A549 (cell line): Measurements from ENCODE around the gene ZSCAN12. TPM values are rescaled to one million over a fixed set of nuclear protein-coding genes. Genes with fewer than 3 reads are reported as not detected.

ENCODE experiments used
- ATAC-seq, 2 experiments: fragments of 200-7000 bp in 1 of 2; fragments of >200 bp in 1 of 2; cut with Nextera tagmentation in 1 of 2; cut with Tn5 transposase in 1 of 2; 3 replicates each; pipeline versions ENCODE4 v1.8.0 to v1.9.1; 2018 to 2020; ENCODE audit warnings: mild to moderate bottlenecking in 1 of 2, moderate library complexity in 1 of 2
- CTCF ChIA-PET: fragments of 300-600 bp; sonication (Branson Sonifier 250); formaldehyde crosslinking; extraction: SDS; loops from one replicate; lab custom pipeline; 2021; ENCODE audit warnings: antibody characterized with exemption, inconsistent platforms; lab: Yijun Ruan, JAX
- POLR2A ChIA-PET: fragments of 350-600 bp; formaldehyde crosslinking; extraction: SDS; loops from one replicate; lab custom pipeline; 2021; ENCODE audit warnings: antibody characterized with exemption, inconsistent platforms; lab: Yijun Ruan, JAX
- DNase-seq, 2 experiments: peaks; one replicate each; pipeline versions ENCODE4 v3.0.0 to v3.0.0-alpha.2; 2011 to 2016; ENCODE audit warnings: low read depth in 1 of 2, low spot score in 1 of 2
- FAIRE-seq: peaks from 2 replicates; lab custom pipeline; 2011; peaks lifted over from hg19 to GRCh38; lab: Jason Lieb, UNC
- H3K27ac ChIP-seq, 2 experiments: fragments of >200 bp; sonication (Bioruptor Twin); formaldehyde crosslinking; 3 replicates each; pipeline ENCODE4 v1.5.1; 2016 to 2017
- H3K4me1 ChIP-seq: fragments of >200 bp; sonication (Bioruptor Twin); formaldehyde crosslinking; 3 replicates; pipeline ENCODE4 v1.6.1; 2016
- H3K4me2 ChIP-seq: fragments of >200 bp; sonication (Bioruptor Twin); formaldehyde crosslinking; 3 replicates; pipeline ENCODE4 v1.6.1; 2016
- H3K4me3 ChIP-seq: fragments of >200 bp; sonication (Bioruptor Twin); formaldehyde crosslinking; 3 replicates; pipeline ENCODE4 v1.5.1; 2016
- H3K9me3 ChIP-seq: fragments of >200 bp; sonication (Bioruptor Twin); formaldehyde crosslinking; 3 replicates; pipeline ENCODE4 v1.6.1; 2016
- CBX2 ChIP-seq: fragments of 200-600 bp; sonication (generic); IDR thresholded peaks from 2 replicates; pipeline ENCODE4 v1.6.1; 2016; ENCODE audit warnings: low read depth, mild to moderate bottlenecking, borderline replicate concordance
- CBX8 ChIP-seq: fragments of 200-600 bp; sonication (generic); IDR thresholded peaks from 2 replicates; pipeline ENCODE4 v1.6.1; 2016
- EHF ChIP-seq: fragments of 250-450 bp; sonication (Bioruptor Pico); IDR thresholded peaks from 2 replicates; pipeline ENCODE4 v1.5.0; 2020; ENCODE audit warnings: mild to moderate bottlenecking
- EHMT2 ChIP-seq: fragments of 200-600 bp; sonication (generic); IDR thresholded peaks from 2 replicates; pipeline ENCODE4 v1.6.1; 2016; ENCODE audit warnings: antibody characterized with exemption, low read depth, mild to moderate bottlenecking, moderate library complexity
- FOSL2 ChIP-seq, 2 experiments: fragments of 450-650 bp in 1 of 2; fragments of >200 bp in 1 of 2; sonication (Bioruptor Twin) in 1 of 2; formaldehyde crosslinking; IDR thresholded peaks; 2 replicates each; pipeline versions ENCODE4 v1.5.0 to v1.6.1; 2016 to 2020; ENCODE audit warnings: mild to moderate bottlenecking in 1 of 2, moderate library complexity in 1 of 2
- GATA3 ChIP-seq: IDR thresholded peaks from 2 replicates; pipeline ENCODE4 v1.6.1; 2012; ENCODE audit warnings: borderline replicate concordance
- HDAC2 ChIP-seq: fragments of 200-600 bp; sonication (generic); IDR thresholded peaks from 2 replicates; pipeline ENCODE4 v1.6.1; 2016
- HEYL ChIP-seq: fragments of 250-450 bp; sonication (Bioruptor Pico); IDR thresholded peaks from 2 replicates; pipeline ENCODE4 v1.8.0; 2021; ENCODE audit warnings: mild to moderate bottlenecking, moderate library complexity
- HOXB5 ChIP-seq: fragments of 250-450 bp; sonication (Bioruptor Pico); IDR thresholded peaks from 2 replicates; pipeline ENCODE4 v1.5.0; 2020; ENCODE audit warnings: mild to moderate bottlenecking, moderate library complexity
- JUN ChIP-seq, 2 experiments: fragments of >200 bp; sonication (Bioruptor Twin); formaldehyde crosslinking; IDR thresholded peaks; 2 replicates in 1 of 2; 3 replicates in 1 of 2; pipeline ENCODE4 v1.6.1; 2016 to 2017
- PHF8 ChIP-seq: fragments of 200-600 bp; sonication (generic); IDR thresholded peaks from 2 replicates; pipeline ENCODE4 v1.6.1; 2016; ENCODE audit warnings: low read depth, mild to moderate bottlenecking, antibody characterized with exemption, moderate library complexity, borderline replicate concordance
- RCOR1 ChIP-seq: fragments of 150-350 bp; IDR thresholded peaks from 2 replicates; pipeline ENCODE4 v1.6.1; 2014; ENCODE audit warnings: antibody characterized with exemption, low read length, low read depth
- RFX5 ChIP-seq: fragments of 450-650 bp; IDR thresholded peaks from 2 replicates; pipeline ENCODE4 v1.7.1; 2014; ENCODE audit warnings: antibody characterized with exemption, mild to moderate bottlenecking, moderate library complexity
- RNF2 ChIP-seq: fragments of 200-600 bp; sonication (generic); IDR thresholded peaks from 2 replicates; pipeline ENCODE4 v1.6.1; 2016; ENCODE audit warnings: low read depth, mild to moderate bottlenecking, antibody characterized with exemption, moderate library complexity, borderline replicate concordance
- SREBF2 ChIP-seq: fragments of 450-650 bp; IDR thresholded peaks from 2 replicates; pipeline ENCODE4 v1.6.1; 2014; ENCODE audit warnings: mild to moderate bottlenecking, moderate library complexity
- TFCP2L1 ChIP-seq: fragments of 250-450 bp; sonication (Bioruptor Pico); IDR thresholded peaks from 2 replicates; pipeline ENCODE4 v1.5.0; 2021; ENCODE audit warnings: mild to moderate bottlenecking
- ZC3H11A ChIP-seq: fragments of 450-650 bp; IDR thresholded peaks from 2 replicates; pipeline ENCODE4 v1.6.1; 2014; ENCODE audit warnings: antibody characterized with exemption, mild to moderate bottlenecking
- ZNF302 ChIP-seq: fragments of 250-450 bp; sonication (Bioruptor Pico); IDR thresholded peaks from 2 replicates; pipeline ENCODE4 v1.9.0; 2021; ENCODE audit warnings: inconsistent platforms, mild to moderate bottlenecking, moderate library complexity
- WGBS: methylation state at CpG from one replicate; pipeline ENCODE4 v1.1.6; 2017; ENCODE audit errors: missing lambda C conversion rate; 5-methylcytosine and 5-hydroxymethylcytosine counted together
- polyA plus RNA-seq, 4 experiments: library from polyadenylated mRNA; depleted of rRNA in 3 of 4; stranded (reverse); fragments of >200 nt; fragmentation: RNase III in 1 of 4; extraction: RNeasy Plus Mini Kit Qiagen cat#74134 plus additional on column Dnase treatment in 1 of 4; gene quantifications; 2 replicates in 3 of 4; 3 replicates in 1 of 4; pipeline ENCODE4 v1.2.3, GENCODE V29; 2011 to 2017
- TF ChIP-seq, protein P1 (sequence below): fragments of 250-450 bp; sonication (Bioruptor Pico); IDR thresholded peaks from 2 replicates; pipeline ENCODE4 v1.5.0; 2021; ENCODE audit warnings: mild to moderate bottlenecking, moderate library complexity, borderline replicate concordance
- TF ChIP-seq, protein P2 (sequence below): fragments of 250-450 bp; sonication (Bioruptor Pico); IDR thresholded peaks from 2 replicates; pipeline ENCODE4 v1.5.0; 2020; ENCODE audit warnings: low read depth, mild to moderate bottlenecking, moderate library complexity
- TF ChIP-seq, protein P3 (sequence below): fragments of >200 bp; sonication (Bioruptor Twin); formaldehyde crosslinking; IDR thresholded peaks from 2 replicates; pipeline ENCODE4 v1.6.1; 2016

Gene ZSCAN12
- polyA plus RNA-seq, 2 of the 4 experiments (the other 2 are of a cell fraction) = 1.9 to 3.3 TPM

DNA sequence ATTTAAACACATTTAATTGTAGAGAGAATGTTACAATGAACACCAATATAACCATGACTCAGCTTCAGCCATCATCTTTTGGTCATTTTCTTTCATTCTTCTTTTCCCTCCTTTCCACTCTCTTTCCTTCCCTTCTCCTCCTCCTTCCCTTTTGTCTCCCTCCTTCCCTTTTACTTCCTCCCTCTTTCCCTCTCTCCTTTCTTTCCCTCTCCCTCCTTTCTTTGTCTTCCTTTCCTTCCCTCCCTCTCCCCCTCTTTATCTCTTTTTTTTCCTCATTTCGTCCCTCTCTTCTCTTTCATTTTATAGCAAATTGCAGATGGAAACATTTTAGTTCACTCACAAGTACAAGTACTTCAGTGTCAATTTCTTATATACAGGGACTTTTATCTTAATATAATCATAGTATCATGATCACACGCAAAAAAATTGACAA is 48.0 kb downstream of the ZSCAN12 start:
- TF ChIP-seq EHMT2 (no peak), JUN (IDR thresholded peaks at IDR 0.05) (no peak), PHF8 (no peak), HDAC2 (no peak), HEYL (CRISPR knock-in tag) (no peak), RCOR1 (no peak), GATA3 (no peak), EHF (CRISPR knock-in tag) (no peak), CBX2 (no peak), RFX5 (no peak), RNF2 (no peak), SREBF2 (no peak), ZC3H11A (no peak), CBX8 (no peak), ZNF302 (CRISPR knock-in tag) (no peak), TFCP2L1 (CRISPR knock-in tag) (no peak), HOXB5 (CRISPR knock-in tag) (no peak)
- TF ChIP-seq, protein P1, sequence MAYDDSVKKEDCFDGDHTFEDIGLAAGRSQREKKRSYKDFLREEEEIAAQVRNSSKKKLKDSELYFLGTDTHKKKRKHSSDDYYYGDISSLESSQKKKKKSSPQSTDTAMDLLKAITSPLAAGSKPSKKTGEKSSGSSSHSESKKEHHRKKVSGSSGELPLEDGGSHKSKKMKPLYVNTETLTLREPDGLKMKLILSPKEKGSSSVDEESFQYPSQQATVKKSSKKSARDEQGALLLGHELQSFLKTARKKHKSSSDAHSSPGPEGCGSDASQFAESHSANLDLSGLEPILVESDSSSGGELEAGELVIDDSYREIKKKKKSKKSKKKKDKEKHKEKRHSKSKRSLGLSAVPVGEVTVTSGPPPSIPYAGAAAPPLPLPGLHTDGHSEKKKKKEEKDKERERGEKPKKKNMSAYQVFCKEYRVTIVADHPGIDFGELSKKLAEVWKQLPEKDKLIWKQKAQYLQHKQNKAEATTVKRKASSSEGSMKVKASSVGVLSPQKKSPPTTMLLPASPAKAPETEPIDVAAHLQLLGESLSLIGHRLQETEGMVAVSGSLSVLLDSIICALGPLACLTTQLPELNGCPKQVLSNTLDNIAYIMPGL (CRISPR knock-in tag) = no peak
- TF ChIP-seq, protein P2, sequence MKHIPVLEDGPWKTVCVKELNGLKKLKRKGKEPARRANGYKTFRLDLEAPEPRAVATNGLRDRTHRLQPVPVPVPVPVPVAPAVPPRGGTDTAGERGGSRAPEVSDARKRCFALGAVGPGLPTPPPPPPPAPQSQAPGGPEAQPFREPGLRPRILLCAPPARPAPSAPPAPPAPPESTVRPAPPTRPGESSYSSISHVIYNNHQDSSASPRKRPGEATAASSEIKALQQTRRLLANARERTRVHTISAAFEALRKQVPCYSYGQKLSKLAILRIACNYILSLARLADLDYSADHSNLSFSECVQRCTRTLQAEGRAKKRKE (CRISPR knock-in tag) = no peak
- TF ChIP-seq, protein P3, sequence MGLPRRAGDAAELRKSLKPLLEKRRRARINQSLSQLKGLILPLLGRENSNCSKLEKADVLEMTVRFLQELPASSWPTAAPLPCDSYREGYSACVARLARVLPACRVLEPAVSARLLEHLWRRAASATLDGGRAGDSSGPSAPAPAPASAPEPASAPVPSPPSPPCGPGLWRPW = no peak
- TF ChIP-seq, all 56 proteins: peak for 0
- Histone ChIP-seq H3K27ac (no peak overlapping the region), H3K4me2 (peak overlapping the region; percentile 86), H3K4me3 (no peak overlapping the region), H3K4me1 (peaks cover 17% of the 10 kb centered on the region), H3K9me3 (no peaks in the 10 kb centered on the region)
- ATAC-seq (no peak), DNase-seq (no peak), FAIRE-seq (no peak)
- ChIA-PET POLR2A (no interaction called here), CTCF (no interaction called here)
- WGBS = 79% methylated on average over 2 of the region's 2 CpGs

DNA sequence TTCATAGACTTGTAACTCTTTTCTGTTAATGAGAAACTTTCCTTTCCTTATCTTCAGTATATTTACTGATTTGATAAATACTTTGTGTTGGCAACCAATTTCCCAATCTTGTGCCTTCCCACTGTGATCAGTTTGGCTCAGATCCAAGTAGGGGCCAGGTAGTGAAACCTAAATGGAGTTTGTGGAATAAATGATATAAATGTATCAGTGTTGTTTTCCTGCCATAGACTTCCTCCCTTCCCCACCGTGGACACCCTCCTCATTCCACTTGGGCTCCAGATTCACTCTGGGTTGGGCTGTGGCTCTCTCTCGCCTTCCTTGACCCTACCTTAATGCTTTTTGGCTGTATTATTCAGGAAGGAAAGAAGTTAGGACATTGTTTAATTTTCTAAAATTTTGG is 48.5 kb downstream of the ZSCAN12 start:
- Histone ChIP-seq H3K4me3 (no peak overlapping the region), H3K4me2 (peak overlapping the region; percentile 86), H3K27ac (no peak overlapping the region), H3K9me3 (no peaks in the 10 kb centered on the region), H3K4me1 (0 out of 3 replicates have a peak, but pooled peaks cover 14% of the 10 kb centered on the region)
- 89% methylated on average over 2 of the region's 2 CpGs for WGBS
- TF ChIP-seq, protein P2 (CRISPR knock-in tag) = no peak
- TF ChIP-seq FOSL2 (IDR thresholded peaks at IDR 0.05) (no peak), FOSL2 (CRISPR knock-in tag; IDR thresholded peaks at IDR 0.05) (no peak), HOXB5 (CRISPR knock-in tag) (no peak)
- no peak for DNase-seq
- ChIA-PET CTCF (no interaction called here), POLR2A (no interaction called here)
- no peak for ATAC-seq
- no peak for FAIRE-seq
